Epithelial cell of proximal tubule (primary cell): ENCODE measurements around the gene THOC5. TPM values are rescaled to one million over a fixed set of nuclear protein-coding genes. Genes with fewer than 3 reads are reported as not detected.
A peak's percentile ranks its signal among the peaks of the same experiment; 100 is the strongest.

Experiments used
- DNase-seq: peaks from one replicate; pipeline ENCODE4 v3.0.0-alpha.2; 2011; ENCODE audit warnings: low read depth
- H3K4me3 ChIP-seq: 2 replicates; pipeline ENCODE4 v1.5.1; 2011; ENCODE audit warnings: low read depth, mild to moderate bottlenecking, low read length
- total RNA-seq: library from RNA; depleted of rRNA; stranded (reverse); fragments of >200 nt; gene quantifications from 2 replicates; pipeline ENCODE4 v1.2.3, GENCODE V29; 2015
- TF ChIP-seq, protein P1 (sequence below): conservative IDR thresholded peaks from 2 replicates; pipeline ENCODE4 v1.5.1; 2012; ENCODE audit warnings: low read depth, mild to moderate bottlenecking, low read length

Gene THOC5
- total RNA-seq, 1 donor from 2014 or later: 48.5 TPM

DNA sequence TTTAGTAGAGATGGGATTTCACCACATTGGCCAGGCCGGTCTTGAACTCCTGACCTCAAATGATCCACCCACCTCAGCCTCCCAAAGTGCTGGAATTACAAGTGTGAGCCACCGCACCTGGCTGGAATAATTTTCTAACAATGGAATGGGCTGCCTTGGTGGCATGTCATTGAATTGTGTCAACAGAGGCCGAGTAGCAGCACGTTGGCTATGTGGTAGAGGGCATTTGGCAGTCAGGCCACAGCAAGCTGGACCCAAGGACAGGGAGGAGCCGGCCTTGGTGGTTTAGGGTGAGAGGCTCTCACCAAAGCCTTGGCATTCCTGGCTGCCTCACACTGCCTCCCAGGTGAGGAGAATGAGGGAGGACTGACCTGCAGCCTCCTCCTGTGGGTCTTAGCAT is 31.4 kb upstream of the THOC5 start:
- TF ChIP-seq, protein P1, sequence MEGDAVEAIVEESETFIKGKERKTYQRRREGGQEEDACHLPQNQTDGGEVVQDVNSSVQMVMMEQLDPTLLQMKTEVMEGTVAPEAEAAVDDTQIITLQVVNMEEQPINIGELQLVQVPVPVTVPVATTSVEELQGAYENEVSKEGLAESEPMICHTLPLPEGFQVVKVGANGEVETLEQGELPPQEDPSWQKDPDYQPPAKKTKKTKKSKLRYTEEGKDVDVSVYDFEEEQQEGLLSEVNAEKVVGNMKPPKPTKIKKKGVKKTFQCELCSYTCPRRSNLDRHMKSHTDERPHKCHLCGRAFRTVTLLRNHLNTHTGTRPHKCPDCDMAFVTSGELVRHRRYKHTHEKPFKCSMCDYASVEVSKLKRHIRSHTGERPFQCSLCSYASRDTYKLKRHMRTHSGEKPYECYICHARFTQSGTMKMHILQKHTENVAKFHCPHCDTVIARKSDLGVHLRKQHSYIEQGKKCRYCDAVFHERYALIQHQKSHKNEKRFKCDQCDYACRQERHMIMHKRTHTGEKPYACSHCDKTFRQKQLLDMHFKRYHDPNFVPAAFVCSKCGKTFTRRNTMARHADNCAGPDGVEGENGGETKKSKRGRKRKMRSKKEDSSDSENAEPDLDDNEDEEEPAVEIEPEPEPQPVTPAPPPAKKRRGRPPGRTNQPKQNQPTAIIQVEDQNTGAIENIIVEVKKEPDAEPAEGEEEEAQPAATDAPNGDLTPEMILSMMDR: no peak
- no peak overlapping the region for H3K4me3 ChIP-seq
- no peak for DNase-seq

DNA sequence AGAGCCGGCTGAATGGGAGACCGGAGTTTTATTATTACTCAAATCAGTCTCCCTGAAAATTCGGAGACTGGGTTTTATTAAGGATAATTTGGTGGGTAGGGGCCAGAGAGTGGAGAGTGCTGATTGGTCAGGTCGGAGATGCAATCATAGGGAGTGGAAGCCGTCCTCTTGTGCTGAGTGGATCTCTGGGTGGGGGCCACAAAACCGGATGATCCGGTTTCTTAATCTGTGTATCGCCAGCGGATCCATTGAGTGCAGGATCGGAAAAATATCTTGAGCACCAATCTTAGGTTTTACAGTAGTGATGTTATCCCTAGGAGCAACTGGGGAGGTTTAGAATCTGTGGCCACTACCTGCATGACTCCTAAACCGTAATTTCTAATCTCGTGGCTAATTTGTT is 28.2 kb upstream of the THOC5 start:
- H3K4me3 ChIP-seq: peak overlapping the region; percentile 83
- DNase-seq: no peak
- TF ChIP-seq, protein P1: no peak

DNA sequence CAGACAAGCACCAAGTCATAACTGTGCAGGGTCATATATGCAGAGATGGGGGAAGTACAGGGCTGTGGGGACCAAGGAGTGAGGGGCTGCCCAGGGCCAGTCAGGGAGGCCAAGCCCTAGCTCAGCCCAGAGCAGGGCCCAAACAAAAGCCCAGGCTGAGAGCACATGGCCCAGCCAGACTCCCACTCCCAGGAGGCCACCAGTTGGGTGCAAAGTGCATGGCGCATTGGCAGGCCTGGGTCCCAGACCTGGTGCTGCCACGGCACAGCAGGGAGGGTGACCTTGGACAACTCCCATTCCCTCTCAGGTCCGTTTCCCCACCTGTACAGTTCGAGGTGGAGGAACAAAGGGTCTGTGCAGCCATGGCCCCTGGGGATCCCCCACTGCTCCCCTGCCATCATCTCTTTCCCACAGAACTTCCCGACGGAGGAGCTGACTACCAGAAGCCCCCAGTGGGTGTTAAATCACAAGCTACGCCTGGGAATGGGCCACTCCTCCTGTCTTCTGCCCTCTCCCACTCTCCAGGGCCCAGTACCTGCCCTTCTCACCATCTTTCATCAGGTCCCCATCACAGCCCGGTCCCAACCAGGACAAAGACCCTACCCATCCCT is 26.7 kb upstream of the THOC5 start:
- TF ChIP-seq, protein P1: no peak
- DNase-seq: no peak
- H3K4me3 ChIP-seq: peak overlapping the region; percentile 83

DNA sequence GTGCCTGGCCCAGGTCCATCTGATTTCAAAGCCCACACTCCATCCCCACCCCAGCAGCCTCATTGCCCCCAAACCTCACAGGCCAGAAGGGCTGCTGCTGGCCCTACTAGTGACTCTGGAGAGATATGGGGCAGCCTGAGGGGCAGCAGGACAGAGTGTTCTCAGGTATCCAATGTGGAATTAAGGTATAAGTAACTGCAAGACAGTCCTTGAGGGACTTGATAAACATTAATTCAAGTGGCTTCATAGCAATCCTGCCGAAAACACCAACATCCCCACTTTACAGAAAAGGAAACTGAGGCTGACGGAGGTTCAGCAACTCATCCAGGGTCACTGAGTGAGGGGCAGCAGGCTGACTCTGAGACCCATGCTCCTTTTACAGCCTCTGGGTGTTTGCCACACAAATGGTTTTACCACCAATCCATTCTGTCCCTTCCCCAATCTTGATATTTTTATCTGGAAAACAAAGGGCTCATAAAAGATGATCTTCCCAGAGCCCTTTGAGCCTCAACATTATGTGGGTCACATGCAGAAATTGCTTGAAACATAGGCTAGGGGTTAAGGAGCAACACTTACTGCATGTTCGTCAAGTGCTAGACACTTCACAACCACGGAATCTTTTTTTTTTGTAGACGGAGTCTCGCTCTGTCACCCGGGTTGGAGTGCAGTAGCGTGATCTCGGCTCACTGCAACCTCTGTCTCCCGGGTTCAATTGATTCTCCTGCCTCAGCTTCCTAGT is 25.1 kb upstream of the THOC5 start:
- TF ChIP-seq, protein P1: no peak
- no peak overlapping the region for H3K4me3 ChIP-seq
- no peak for DNase-seq

DNA sequence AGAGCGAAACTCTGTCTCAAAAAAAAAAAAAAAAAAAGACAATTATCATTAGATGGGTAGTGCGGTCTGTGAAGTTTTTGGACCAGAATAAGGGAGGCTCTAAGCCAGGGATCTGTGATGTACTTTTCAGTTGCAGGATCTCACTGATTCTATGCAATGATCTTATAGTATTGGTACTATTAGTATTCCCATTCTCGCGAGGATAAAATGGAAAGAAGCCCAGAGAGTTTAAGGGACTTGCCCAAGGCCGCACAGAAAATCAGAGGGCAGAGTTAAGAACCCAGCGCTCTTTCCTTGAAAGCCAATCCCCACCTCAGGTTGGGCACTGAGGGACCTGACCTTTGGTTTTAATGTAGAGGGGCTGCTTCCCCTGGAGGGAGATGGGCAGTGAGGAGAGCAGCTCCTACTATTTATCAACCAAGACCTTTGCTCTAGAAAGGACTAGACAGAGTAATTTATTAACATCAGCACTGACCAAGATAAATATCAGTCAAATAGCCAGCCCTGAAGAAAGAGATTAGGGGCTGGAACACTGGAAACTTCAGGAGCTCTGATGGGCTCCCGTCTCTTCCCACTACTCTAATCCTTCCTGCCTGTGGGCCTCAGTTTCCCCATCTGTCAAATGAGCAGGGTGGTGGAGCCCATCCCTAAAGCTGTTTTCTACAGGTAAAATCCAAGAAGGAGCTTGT is 21.3 kb upstream of the THOC5 start:
- TF ChIP-seq, protein P1: no peak
- H3K4me3 ChIP-seq: no peak overlapping the region
- DNase-seq: no peak

DNA sequence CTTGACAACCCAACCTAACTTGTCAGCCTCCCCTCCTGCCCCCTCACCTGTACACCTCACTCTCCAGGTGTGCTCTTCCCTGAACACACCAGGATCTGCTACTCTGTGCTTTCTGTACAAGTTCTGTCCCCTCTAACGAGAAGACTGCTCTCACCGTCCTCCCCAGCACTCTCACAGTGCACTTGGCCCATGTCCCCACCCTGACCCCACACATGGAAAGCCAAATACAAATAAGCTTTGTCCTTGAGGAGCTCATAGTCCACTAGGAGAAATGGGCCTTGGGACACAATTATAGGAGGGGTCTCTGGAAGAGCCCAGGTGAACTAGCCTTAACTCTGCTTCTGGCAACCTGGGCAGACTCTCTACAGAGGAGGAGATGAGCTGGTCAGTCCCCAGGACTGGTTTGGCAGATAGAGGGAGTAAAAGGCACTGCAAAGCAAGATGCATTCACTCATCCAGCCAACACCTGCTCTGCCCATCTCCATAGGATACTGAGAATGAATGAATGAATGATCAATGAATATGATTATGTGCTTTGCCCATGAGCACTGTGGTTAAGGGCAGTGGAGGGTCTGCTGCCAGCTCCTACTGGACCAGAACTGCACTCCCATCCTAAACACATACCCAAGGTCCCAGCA is 17.5 kb upstream of the THOC5 start:
- no peak for DNase-seq
- TF ChIP-seq, protein P1: no peak
- no peak overlapping the region for H3K4me3 ChIP-seq
